ENCODE results near the gene TBC1D12. TPM values are rescaled to one million over a fixed set of nuclear protein-coding genes. Genes with fewer than 3 reads are reported as not detected.

The TBC1D12 gene
- polyA plus RNA-seq, 1 experiment: 4.7 TPM

GRCh38 chr10:94443047-94443446 lies 40.7 kb downstream of the TBC1D12 start:
- POLR2A ChIA-PET: interaction anchor here (0.5 kb wide), 1 partner anchor 92 kb away, joined by 3 read pairs; no protein-coding TSS in a partner anchor
- Histone ChIP-seq H3K27me3 (ENCODE audit: control insufficient read depth, insufficient read depth, low read length) (no peaks in the 10 kb centered on the region), H3K4me3 (ENCODE audit: low read depth, low read length) (no peak overlapping the region), H3K27ac (ENCODE audit: low read depth, low read length) (no peak overlapping the region), H3K9me3 (ENCODE audit: control insufficient read depth, insufficient read depth, low read length) (no peaks in the 10 kb centered on the region)
- CTCF ChIA-PET: interaction anchor here (1.9 to 6.1 kb wide), 4 partner anchors 14 to 526 kb away, joined by 5 to 119 read pairs (median 39); partner anchors contain the start of gene NOC3L
- no peak for TF ChIP-seq CTCF (IDR thresholded peaks at IDR 0.05; ENCODE audit: low read depth, low read length)
- no peak for DNase-seq (ENCODE audit: low read depth, low spot score)

GRCh38 chr10:94443549-94443948 lies 41.2 kb downstream of the TBC1D12 start:
- H3K27ac ChIP-seq (ENCODE audit: low read depth, low read length): no peak overlapping the region
- H3K9me3 ChIP-seq (ENCODE audit: control insufficient read depth, insufficient read depth, low read length): no peaks in the 10 kb centered on the region
- no peak for TF ChIP-seq CTCF (IDR thresholded peaks at IDR 0.05; ENCODE audit: low read depth, low read length)
- DNase-seq (ENCODE audit: low read depth, low spot score): no peak
- H3K27me3 ChIP-seq (ENCODE audit: control insufficient read depth, insufficient read depth, low read length): no peaks in the 10 kb centered on the region
- POLR2A ChIA-PET: interaction anchor here (0.6 to 0.8 kb wide), 3 partner anchors 33 to 260 kb away, joined by 3 to 4 read pairs (median 3); no protein-coding TSS in a partner anchor
- CTCF ChIA-PET: interaction anchor here (0.6 to 6.1 kb wide), 126 partner anchors 9 to 1429 kb away, joined by 3 to 119 read pairs (median 5); partner anchors contain the start of genes FRA10AC1, NOC3L, SLC35G1 and TBC1D12
- H3K4me3 ChIP-seq (ENCODE audit: low read depth, low read length): no peak overlapping the region

GRCh38 chr10:94450782-94451181 lies 48.4 kb downstream of the TBC1D12 start:
- no peaks in the 10 kb centered on the region for H3K27me3 ChIP-seq (ENCODE audit: control insufficient read depth, insufficient read depth, low read length)
- H3K4me3 ChIP-seq (ENCODE audit: low read depth, low read length): no peak overlapping the region
- no peak for DNase-seq (ENCODE audit: low read depth, low spot score)
- peaks cover 4% of the 10 kb centered on the region; the same call in 1 of the 2 replicates for H3K9me3 ChIP-seq (ENCODE audit: control insufficient read depth, insufficient read depth, low read length)
- TF ChIP-seq CTCF (IDR thresholded peaks at IDR 0.05; ENCODE audit: low read depth, low read length): no peak
- ChIA-PET POLR2A (no interaction called here), CTCF (interaction anchor here (0.7 to 1.0 kb wide), 2 partner anchors 9 to 534 kb away, joined by 3 read pairs; no protein-coding TSS in a partner anchor)
- H3K27ac ChIP-seq (ENCODE audit: low read depth, low read length): no peak overlapping the region

- Histone ChIP-seq H3K27me3 (ENCODE audit: control insufficient read depth, insufficient read depth, low read length) (no peaks in the 10 kb centered on the region), H3K27ac (ENCODE audit: low read depth, low read length) (no peak overlapping the region), H3K4me3 (ENCODE audit: low read depth, low read length) (no peak overlapping the region), H3K9me3 (ENCODE audit: control insufficient read depth, insufficient read depth, low read length) (peaks cover 4% of the 10 kb centered on the region; the same call in 1 of the 2 replicates)
- POLR2A ChIA-PET: no interaction called here
- no peak for TF ChIP-seq CTCF (IDR thresholded peaks at IDR 0.05; ENCODE audit: low read depth, low read length)
- CTCF ChIA-PET: interaction anchor here (0.6 to 1.1 kb wide), 2 partner anchors 8 to 19 kb away, joined by 4 read pairs; no protein-coding TSS in a partner anchor
- no peak for DNase-seq (ENCODE audit: low read depth, low spot score)
Observed at GRCh38 chr10:94451883-94452519, 49.7 kb downstream of the TBC1D12 start.

GRCh38 chr10:94456942-94457341 lies 54.6 kb downstream of the TBC1D12 start:
- Histone ChIP-seq H3K27ac (ENCODE audit: low read depth, low read length) (no peak overlapping the region), H3K4me3 (ENCODE audit: low read depth, low read length) (no peak overlapping the region), H3K27me3 (ENCODE audit: control insufficient read depth, insufficient read depth, low read length) (no peaks in the 10 kb centered on the region), H3K9me3 (ENCODE audit: control insufficient read depth, insufficient read depth, low read length) (peaks cover 14% of the 10 kb centered on the region)
- ChIA-PET CTCF (interaction anchor here (6.0 kb wide), 1 partner anchor 12 kb away, joined by 37 read pairs; no protein-coding TSS in a partner anchor), POLR2A (no interaction called here)
- no peak for TF ChIP-seq CTCF (IDR thresholded peaks at IDR 0.05; ENCODE audit: low read depth, low read length)
- no peak for DNase-seq (ENCODE audit: low read depth, low spot score)

Measured in AG04450 (cell line).